VCaP (cell line): Measurements from ENCODE around the gene REXO1.

Experiments
- H3K27ac ChIP-seq: fragments of 450-650 bp; 2 replicates; pipeline ENCODE4 v1.5.1; 2017
- CTCF ChIP-seq: fragments of 450-650 bp; conservative IDR thresholded peaks from 2 replicates; pipeline ENCODE4 v1.5.1; 2017; ENCODE audit warnings: mild to moderate bottlenecking, moderate library complexity

REXO1 gene

DNA sequence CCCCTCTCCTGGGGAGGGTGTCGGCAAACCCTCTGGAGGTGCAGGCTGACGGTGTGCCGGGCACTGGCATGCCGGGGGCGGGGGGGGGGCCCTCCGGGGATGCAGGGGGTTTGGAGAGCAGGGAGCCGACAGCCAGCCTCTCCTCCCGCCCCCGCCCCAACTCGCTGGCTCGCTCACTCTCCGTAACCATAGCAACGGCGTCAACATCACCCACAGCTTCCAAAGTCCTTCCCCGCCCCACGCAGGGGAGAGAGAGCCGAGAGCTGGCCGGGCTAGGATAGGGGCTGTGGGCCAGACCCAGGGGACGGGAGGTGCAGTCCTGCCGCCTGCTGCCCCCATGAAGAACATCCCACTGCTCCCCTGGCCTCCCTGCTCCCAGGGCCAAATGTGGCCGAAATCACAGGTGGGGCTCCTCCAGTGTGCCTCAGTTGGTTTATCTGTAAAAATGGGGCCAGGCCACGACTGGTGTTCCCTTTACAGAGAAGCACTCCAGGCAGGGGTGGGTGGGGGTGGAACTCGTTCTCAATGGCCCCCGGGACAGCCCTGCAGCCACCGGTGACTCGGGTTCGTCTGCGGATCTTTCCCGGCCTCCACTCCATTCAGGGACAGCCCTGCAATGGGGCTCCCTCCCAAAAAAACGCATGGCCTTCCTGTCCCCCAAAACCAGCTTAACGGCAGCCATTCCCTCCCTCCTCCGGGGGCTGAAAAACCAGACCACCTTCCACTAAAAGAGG, 11.9 kb upstream of the REXO1 start:
- peak overlapping the region; percentile 96; the same call in 1 of the 2 replicates for H3K27ac ChIP-seq
- no peak for TF ChIP-seq CTCF

- no peak overlapping the region for H3K27ac ChIP-seq
- TF ChIP-seq CTCF: no peak
These were observed 11.1 kb upstream of the REXO1 start for GRCh38 chr19:1859331-1859781.

GRCh38 chr19:1858412-1859081, 10.3 kb upstream of the REXO1 start:
- no peak for TF ChIP-seq CTCF
- no peak overlapping the region for H3K27ac ChIP-seq

DNA sequence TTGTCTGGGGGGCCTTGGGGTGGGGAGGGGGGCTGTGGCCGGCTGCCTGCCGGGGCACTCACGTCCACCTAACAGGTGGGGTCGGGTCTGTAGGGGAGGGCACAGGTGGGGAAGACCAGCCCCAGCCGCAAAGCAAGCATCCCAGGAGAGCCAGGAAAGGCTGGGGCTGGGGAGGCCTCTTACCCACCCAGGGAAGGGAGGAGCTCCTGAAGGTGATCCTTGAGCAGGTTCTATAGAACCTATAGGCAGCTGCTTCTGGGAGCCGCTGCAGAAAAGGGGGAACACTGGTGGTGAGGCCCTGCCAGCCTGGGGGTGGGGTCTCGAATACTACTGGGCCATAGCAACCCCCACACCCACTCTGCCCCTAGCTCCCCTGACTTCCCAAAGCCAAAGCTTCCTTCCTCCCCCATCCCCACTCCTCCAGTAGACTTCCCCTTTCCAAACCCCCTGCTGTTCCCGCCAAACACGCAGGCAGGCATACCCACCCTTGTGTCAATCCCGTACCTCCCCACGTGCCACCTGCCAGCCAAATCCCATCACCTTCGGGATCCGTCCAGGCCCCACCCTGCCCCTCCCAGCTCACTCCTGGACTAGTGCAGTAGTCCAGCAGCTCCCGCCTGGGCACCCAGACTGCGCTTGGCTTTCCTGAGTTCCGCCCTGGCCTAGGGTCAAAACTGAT, 9.5 kb upstream of the REXO1 start:
- 0 out of 2 replicates have a peak overlapping the region, but pooled peaks have one; percentile 16 for H3K27ac ChIP-seq
- no peak for TF ChIP-seq CTCF

DNA sequence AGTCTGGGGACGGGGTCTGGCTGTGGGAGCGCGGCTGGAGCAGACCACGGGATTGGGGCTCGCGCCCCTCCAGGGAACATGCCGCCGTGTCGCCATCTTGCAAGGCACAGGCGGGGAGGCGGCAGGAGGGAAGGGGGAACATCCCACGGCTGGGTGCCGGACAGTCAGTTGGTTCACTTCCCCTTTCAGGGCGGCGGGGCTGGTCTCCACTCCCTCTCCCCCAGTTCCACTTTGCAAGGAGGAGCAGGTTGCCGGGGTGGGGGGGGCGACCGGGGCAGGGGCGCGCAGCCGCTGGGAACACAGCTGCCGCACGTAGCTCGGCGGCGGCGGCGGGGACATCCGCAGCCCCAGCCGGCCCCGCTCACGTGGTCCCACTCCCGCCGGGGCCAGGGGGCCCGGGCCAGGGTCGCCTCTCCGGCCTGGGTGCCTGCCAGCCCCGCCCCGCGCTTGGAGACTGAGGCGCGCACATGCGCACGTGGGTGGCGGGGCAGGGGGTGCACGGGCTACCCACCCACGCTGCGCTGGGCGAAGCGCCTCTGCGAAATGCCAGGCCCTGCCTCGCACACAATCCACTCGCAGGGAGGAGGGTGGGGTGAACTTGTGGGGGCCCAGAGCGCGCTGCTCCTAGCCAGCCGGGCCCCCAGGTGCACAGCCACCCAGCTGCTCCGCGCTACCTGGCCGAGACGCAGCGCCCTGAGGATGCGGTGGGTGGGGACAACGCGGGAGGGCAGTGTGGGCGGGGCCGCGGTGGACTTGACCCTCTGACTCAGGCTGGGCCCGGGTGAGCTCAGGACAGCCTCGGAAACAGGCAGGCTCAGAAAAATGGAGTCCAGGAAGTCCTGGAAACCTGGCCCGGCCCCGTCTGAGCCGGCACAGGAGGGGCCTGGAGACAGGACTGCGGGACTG, 8.7 kb upstream of the REXO1 start:
- 0 out of 2 replicates have a peak overlapping the region, but pooled peaks have one; percentile 16 for H3K27ac ChIP-seq
- TF ChIP-seq CTCF: no peak

DNA sequence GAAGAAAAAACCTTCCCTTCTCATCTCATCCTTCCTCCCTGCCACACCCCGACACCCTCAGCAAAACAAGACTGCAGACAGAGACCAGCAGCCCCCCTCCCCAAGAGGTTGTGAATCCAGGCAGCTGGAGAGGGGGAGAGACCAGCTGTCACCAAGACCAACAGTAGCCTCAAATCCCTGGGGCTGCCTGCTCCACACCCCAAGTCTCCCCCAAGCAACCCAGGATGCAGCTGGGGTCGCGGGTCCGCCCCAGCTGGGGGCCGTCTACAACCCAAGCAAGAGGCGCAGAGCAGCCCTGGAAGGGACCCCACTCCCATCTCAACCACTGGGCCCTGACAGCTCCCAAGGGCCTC, 8.0 kb upstream of the REXO1 start:
- TF ChIP-seq CTCF: no peak
- H3K27ac ChIP-seq: no peak overlapping the region
